ENCODE data around the gene FBH1. TPM values are rescaled to one million over a fixed set of nuclear protein-coding genes. Genes with fewer than 3 reads are reported as not detected.
A peak's percentile ranks its signal among the peaks of the same experiment; 100 is the strongest.
"Not testable (repeated sequence)": the region's sequence is repeated elsewhere in the genome, so short reads cannot be mapped to it uniquely, and the experiment has no call there.

Gene FBH1
- total and polyA plus RNA-seq, 4 experiments from 2014 or later = 71.1 to 97.5 (median 83.6) TPM

GRCh38 chr10:5961405-5962100, 71.5 kb downstream of the FBH1 start:
- Mint-ChIP-seq H3K27ac (peak overlapping the region in 2 of 7 donors; percentile 13 to 59), H3K4me1 (peaks cover 0 to 1% (median 0%) of the 10 kb centered on the region in 4 donors), H3K9me3 (no peaks in the 10 kb centered on the region), H3K4me3 (no peak overlapping the region), H3K27me3 (no peaks in the 10 kb centered on the region), H3K36me3 (peaks cover 22 to 47% of the 10 kb centered on the region in 2 donors)
- no peaks in the 10 kb centered on the region for H3K27me3 ChIP-seq (ENCODE audit: insufficient read depth, low read length)
- peaks cover 28% of the 10 kb centered on the region for H3K36me3 ChIP-seq (ENCODE audit: insufficient read depth, low read length)
- CTCF ChIA-PET (ENCODE audit: partially characterized antibody) = no interaction called here
- no peaks in the 10 kb centered on the region for H3K4me1 ChIP-seq (ENCODE audit: insufficient read depth, low read length)
- no peak for DNase-seq
- intact Hi-C loops (cut with micrococcal nuclease) = no loop called here
- H3K4me3 ChIP-seq (ENCODE audit: low read length in 2 of 2) = no peak overlapping the region
- POLR2A ChIA-PET (ENCODE audit: partially characterized antibody) = no interaction called here
- no peaks in the 10 kb centered on the region for H3K9me3 ChIP-seq (ENCODE audit: control insufficient read depth in 1 of 2, low read length in 2 of 2)
- H3K27ac ChIP-seq (ENCODE audit: low read depth, low read length) = no peak overlapping the region

- H3K27ac ChIP-seq (ENCODE audit: low read depth, low read length); H3K9me3 ChIP-seq (ENCODE audit: control insufficient read depth in 1 of 2, low read length in 2 of 2); H3K4me3 Mint-ChIP-seq; H3K4me1 ChIP-seq (ENCODE audit: insufficient read depth, low read length); H3K27me3 Mint-ChIP-seq; POLR2A ChIA-PET (ENCODE audit: partially characterized antibody); DNase-seq; H3K9me3 Mint-ChIP-seq; H3K4me3 ChIP-seq (ENCODE audit: low read length in 2 of 2); H3K27me3 ChIP-seq (ENCODE audit: insufficient read depth, low read length); intact Hi-C loops (cut with micrococcal nuclease); H3K4me1 Mint-ChIP-seq; CTCF ChIA-PET (ENCODE audit: partially characterized antibody): not testable (repeated sequence)
- H3K36me3 ChIP-seq (ENCODE audit: insufficient read depth, low read length) = peaks cover 28% of the 10 kb centered on the region
- Mint-ChIP-seq H3K27ac (peak overlapping the region in 2 of 7 donors; percentile 62 to 63), H3K36me3 (peaks cover 21 to 45% of the 10 kb centered on the region in 2 donors)
These were observed 72.4 kb downstream of the FBH1 start for GRCh38 chr10:5962358-5962940.

- peaks cover 0 to 4% (median 2%) of the 10 kb centered on the region in 4 donors for H3K4me1 Mint-ChIP-seq
- H3K9me3 ChIP-seq (ENCODE audit: control insufficient read depth in 1 of 2, low read length in 2 of 2) = no peaks in the 10 kb centered on the region
- H3K27me3 Mint-ChIP-seq = no peaks in the 10 kb centered on the region
- H3K4me1 ChIP-seq (ENCODE audit: insufficient read depth, low read length) = no peaks in the 10 kb centered on the region
- H3K4me3 ChIP-seq (ENCODE audit: low read length in 2 of 2) = no peak overlapping the region
- peaks cover 17 to 41% of the 10 kb centered on the region in 2 donors for H3K36me3 Mint-ChIP-seq
- H3K4me3 Mint-ChIP-seq = no peak overlapping the region
- ChIA-PET POLR2A (ENCODE audit: partially characterized antibody) (no interaction called here), CTCF (ENCODE audit: partially characterized antibody) (no interaction called here)
- peaks cover 28% of the 10 kb centered on the region for H3K36me3 ChIP-seq (ENCODE audit: insufficient read depth, low read length)
- intact Hi-C loops (cut with micrococcal nuclease) = no loop called here
- no peaks in the 10 kb centered on the region for H3K9me3 Mint-ChIP-seq
- H3K27ac Mint-ChIP-seq = peak overlapping the region in 1 of 7 donors; percentile 25
- no peaks in the 10 kb centered on the region for H3K27me3 ChIP-seq (ENCODE audit: insufficient read depth, low read length)
- no peak overlapping the region for H3K27ac ChIP-seq (ENCODE audit: low read depth, low read length)
- no peak for DNase-seq
These were observed 73.0 kb downstream of the FBH1 start for GRCh38 chr10:5963071-5963470.

- Histone ChIP-seq H3K27me3 (ENCODE audit: insufficient read depth, low read length) (no peaks in the 10 kb centered on the region), H3K4me3 (ENCODE audit: low read length in 2 of 2) (no peak overlapping the region), H3K4me1 (ENCODE audit: insufficient read depth, low read length) (no peaks in the 10 kb centered on the region), H3K36me3 (ENCODE audit: insufficient read depth, low read length) (peaks cover 28% of the 10 kb centered on the region), H3K27ac (ENCODE audit: low read depth, low read length) (no peak overlapping the region), H3K9me3 (ENCODE audit: control insufficient read depth in 1 of 2, low read length in 2 of 2) (no peaks in the 10 kb centered on the region)
- DNase-seq = no peak
- CTCF ChIA-PET (ENCODE audit: partially characterized antibody) = no interaction called here
- Mint-ChIP-seq H3K9me3 (no peaks in the 10 kb centered on the region), H3K36me3 (peaks cover 17 to 39% of the 10 kb centered on the region in 2 donors), H3K27me3 (no peaks in the 10 kb centered on the region), H3K27ac (no peak overlapping the region), H3K4me3 (no peak overlapping the region), H3K4me1 (peaks cover 2 to 7% (median 5%) of the 10 kb centered on the region in 4 donors)
- POLR2A ChIA-PET (ENCODE audit: partially characterized antibody) = no interaction called here
- intact Hi-C loops (cut with micrococcal nuclease) = no loop called here
These were observed 73.5 kb downstream of the FBH1 start for GRCh38 chr10:5963591-5963990.

GRCh38 chr10:5964736-5965135, 74.7 kb downstream of the FBH1 start:
- no peak overlapping the region for H3K4me3 ChIP-seq (ENCODE audit: low read length in 2 of 2)
- no peaks in the 10 kb centered on the region for H3K9me3 ChIP-seq (ENCODE audit: control insufficient read depth in 1 of 2, low read length in 2 of 2)
- Mint-ChIP-seq H3K27ac (no peak overlapping the region), H3K4me1 (peaks cover 3 to 11% (median 8%) of the 10 kb centered on the region in 4 donors), H3K4me3 (no peak overlapping the region), H3K36me3 (peaks cover 20 to 34% of the 10 kb centered on the region in 2 donors), H3K9me3 (no peaks in the 10 kb centered on the region), H3K27me3 (no peaks in the 10 kb centered on the region)
- DNase-seq = no peak
- no peaks in the 10 kb centered on the region for H3K27me3 ChIP-seq (ENCODE audit: insufficient read depth, low read length)
- POLR2A ChIA-PET (ENCODE audit: partially characterized antibody) = interaction anchor here (0.6 kb wide), 1 partner anchor 61 kb away, joined by 3 read pairs; no protein-coding TSS in a partner anchor
- intact Hi-C loops (cut with micrococcal nuclease) = no loop called here
- peaks cover 27% of the 10 kb centered on the region for H3K36me3 ChIP-seq (ENCODE audit: insufficient read depth, low read length)
- H3K27ac ChIP-seq (ENCODE audit: low read depth, low read length) = no peak overlapping the region
- H3K4me1 ChIP-seq (ENCODE audit: insufficient read depth, low read length) = peaks cover 3% of the 10 kb centered on the region
- CTCF ChIA-PET (ENCODE audit: partially characterized antibody) = no interaction called here

DNA sequence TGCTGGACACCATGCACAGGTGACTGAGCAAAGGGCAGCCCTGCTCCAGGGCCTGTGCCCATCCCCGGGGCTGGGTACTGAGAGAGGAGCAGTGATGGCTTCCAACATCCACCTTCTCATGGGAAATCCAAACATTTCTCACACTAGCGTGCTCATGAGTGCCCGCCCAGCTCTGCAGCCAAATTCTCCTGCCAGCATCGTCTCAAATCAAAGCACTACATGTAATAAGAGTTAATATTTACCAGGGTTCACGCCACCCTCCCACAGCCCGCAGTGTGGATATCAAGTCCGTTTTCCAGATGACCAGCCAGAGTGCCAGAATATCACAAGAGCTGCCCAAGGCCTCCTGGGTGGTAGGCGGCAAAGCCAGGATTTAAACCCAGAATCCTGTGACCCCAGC, 75.2 kb downstream of the FBH1 start:
- no peaks in the 10 kb centered on the region for H3K9me3 ChIP-seq (ENCODE audit: control insufficient read depth in 1 of 2, low read length in 2 of 2)
- no peak overlapping the region for H3K4me3 ChIP-seq (ENCODE audit: low read length in 2 of 2)
- Mint-ChIP-seq H3K27me3 (no peaks in the 10 kb centered on the region), H3K4me1 (peaks cover 6 to 17% (median 13%) of the 10 kb centered on the region in 4 donors), H3K27ac (no peak overlapping the region), H3K36me3 (peaks cover 18 to 29% of the 10 kb centered on the region in 2 donors), H3K4me3 (no peak overlapping the region), H3K9me3 (no peaks in the 10 kb centered on the region)
- H3K4me1 ChIP-seq (ENCODE audit: insufficient read depth, low read length) = peaks cover 6% of the 10 kb centered on the region
- H3K27me3 ChIP-seq (ENCODE audit: insufficient read depth, low read length) = no peaks in the 10 kb centered on the region
- ChIA-PET POLR2A (ENCODE audit: partially characterized antibody) (interaction anchor here (0.6 kb wide), 1 partner anchor 62 kb away, joined by 3 read pairs; no protein-coding TSS in a partner anchor), CTCF (ENCODE audit: partially characterized antibody) (no interaction called here)
- no peak for DNase-seq
- intact Hi-C loops (cut with micrococcal nuclease) = no loop called here
- peaks cover 21% of the 10 kb centered on the region for H3K36me3 ChIP-seq (ENCODE audit: insufficient read depth, low read length)
- H3K27ac ChIP-seq (ENCODE audit: low read depth, low read length) = no peak overlapping the region

DNA sequence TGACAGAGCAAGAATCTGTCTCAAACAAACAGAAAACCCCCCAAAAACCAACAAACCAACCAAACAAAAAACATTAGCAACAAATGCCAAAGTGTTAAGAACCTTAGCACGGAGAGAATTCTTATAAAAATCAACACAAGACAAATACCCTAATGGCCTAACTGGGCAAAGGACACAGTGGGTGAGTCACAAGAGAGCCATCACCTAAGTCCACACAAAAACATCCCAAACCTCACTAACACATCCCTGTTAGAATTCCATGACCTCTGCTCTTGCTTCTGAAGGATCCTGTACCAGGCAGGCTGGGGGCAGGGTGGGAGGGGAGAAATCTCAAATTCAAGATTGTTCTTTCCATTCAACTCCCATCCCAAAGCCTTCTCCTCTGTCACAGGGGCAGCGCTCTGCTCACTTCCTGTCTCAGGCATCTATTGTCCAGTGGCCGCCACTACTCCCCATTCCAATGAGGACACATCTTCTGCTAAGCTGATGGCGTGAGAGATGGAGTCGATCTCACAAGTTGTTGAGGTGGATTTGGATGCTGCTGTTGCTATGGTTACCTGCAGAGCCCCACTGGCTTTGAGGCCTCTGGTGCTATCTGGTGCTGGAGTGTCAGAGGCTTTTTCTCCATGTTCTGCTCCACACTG, 78.1 kb downstream of the FBH1 start:
- H3K4me3 ChIP-seq (ENCODE audit: low read length in 2 of 2) = no peak overlapping the region
- Mint-ChIP-seq H3K4me1 (peaks cover 24 to 44% (median 34%) of the 10 kb centered on the region in 4 donors), H3K27ac (peak overlapping the region in 3 of 7 donors; percentile 31 to 65 (median 62)), H3K4me3 (no peak overlapping the region), H3K27me3 (no peaks in the 10 kb centered on the region), H3K9me3 (no peaks in the 10 kb centered on the region), H3K36me3 (peaks cover 4 to 14% of the 10 kb centered on the region in 2 donors)
- intact Hi-C loops (cut with micrococcal nuclease) = no loop called here
- ChIA-PET CTCF (ENCODE audit: partially characterized antibody) (no interaction called here), POLR2A (ENCODE audit: partially characterized antibody) (no interaction called here)
- peaks cover 14% of the 10 kb centered on the region for H3K36me3 ChIP-seq (ENCODE audit: insufficient read depth, low read length)
- no peaks in the 10 kb centered on the region for H3K9me3 ChIP-seq (ENCODE audit: control insufficient read depth in 1 of 2, low read length in 2 of 2)
- no peak for DNase-seq
- no peak overlapping the region for H3K27ac ChIP-seq (ENCODE audit: low read depth, low read length)
- H3K27me3 ChIP-seq (ENCODE audit: insufficient read depth, low read length) = no peaks in the 10 kb centered on the region
- peaks cover 23% of the 10 kb centered on the region for H3K4me1 ChIP-seq (ENCODE audit: insufficient read depth, low read length)

All from CD4-positive, alpha-beta memory T cell (primary cell).